Measurements from ENCODE around the gene SLC12A7.

- no peak for TF ChIP-seq CTCF (IDR thresholded peaks at IDR 0.05)
- no peak for TF ChIP-seq POLR2A (IDR thresholded peaks at IDR 0.05)
These were observed 95.4 kb downstream of the SLC12A7 start for GRCh38 chr5:1016476-1016875.
